ENCODE results near the gene CDH13. TPM values are rescaled to one million over a fixed set of nuclear protein-coding genes. Genes with fewer than 3 reads are reported as not detected.

The CDH13 gene
- total RNA-seq, 1 donor, result 102 TPM

DNA sequence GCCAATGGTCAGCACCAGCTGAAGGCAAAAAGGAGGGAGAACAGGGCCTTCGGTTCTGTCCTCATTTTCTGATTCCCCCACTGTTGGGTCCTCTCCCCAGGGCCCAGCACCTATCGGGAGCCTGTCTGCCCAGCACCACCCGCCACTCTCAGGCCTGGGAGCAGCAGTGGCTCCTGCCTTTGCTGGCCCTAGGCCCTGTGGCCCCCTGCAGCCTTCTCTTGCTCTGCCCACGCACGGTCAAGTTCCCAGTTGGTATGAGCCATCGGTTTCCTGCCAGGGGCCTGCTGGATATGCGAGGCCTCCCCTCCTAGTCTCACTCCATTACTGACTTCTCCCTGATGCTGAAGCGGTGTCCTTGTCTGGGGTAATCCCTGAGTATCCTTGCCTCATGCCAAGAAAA, 1218.5 kb downstream of the CDH13 start:
- Histone ChIP-seq H3K79me2 (ENCODE audit: insufficient read depth, low read length) (no peaks in the 10 kb centered on the region), H3K36me3 (ENCODE audit: insufficient read depth, low read length) (no peaks in the 10 kb centered on the region), H3K27ac (ENCODE audit: low read depth, low read length) (no peak overlapping the region), H3K4me3 (ENCODE audit: insufficient read depth, low read length) (no peak overlapping the region), H3K9me3 (ENCODE audit: low read depth, low read length) (no peaks in the 10 kb centered on the region), H2AFZ (ENCODE audit: low read length) (no peak overlapping the region), H3K4me1 (ENCODE audit: insufficient read depth, low read length) (no peaks in the 10 kb centered on the region), H3K4me2 (ENCODE audit: insufficient read depth, low read length) (no peak overlapping the region), H3K27me3 (ENCODE audit: insufficient read depth, low read length) (peaks cover 2% of the 10 kb centered on the region), H4K20me1 (ENCODE audit: insufficient read depth, low read length) (no peaks in the 10 kb centered on the region)
- DNase-seq (ENCODE audit: insufficient read length, low spot score, missing footprints), result no peak
- TF ChIP-seq, protein P1, sequence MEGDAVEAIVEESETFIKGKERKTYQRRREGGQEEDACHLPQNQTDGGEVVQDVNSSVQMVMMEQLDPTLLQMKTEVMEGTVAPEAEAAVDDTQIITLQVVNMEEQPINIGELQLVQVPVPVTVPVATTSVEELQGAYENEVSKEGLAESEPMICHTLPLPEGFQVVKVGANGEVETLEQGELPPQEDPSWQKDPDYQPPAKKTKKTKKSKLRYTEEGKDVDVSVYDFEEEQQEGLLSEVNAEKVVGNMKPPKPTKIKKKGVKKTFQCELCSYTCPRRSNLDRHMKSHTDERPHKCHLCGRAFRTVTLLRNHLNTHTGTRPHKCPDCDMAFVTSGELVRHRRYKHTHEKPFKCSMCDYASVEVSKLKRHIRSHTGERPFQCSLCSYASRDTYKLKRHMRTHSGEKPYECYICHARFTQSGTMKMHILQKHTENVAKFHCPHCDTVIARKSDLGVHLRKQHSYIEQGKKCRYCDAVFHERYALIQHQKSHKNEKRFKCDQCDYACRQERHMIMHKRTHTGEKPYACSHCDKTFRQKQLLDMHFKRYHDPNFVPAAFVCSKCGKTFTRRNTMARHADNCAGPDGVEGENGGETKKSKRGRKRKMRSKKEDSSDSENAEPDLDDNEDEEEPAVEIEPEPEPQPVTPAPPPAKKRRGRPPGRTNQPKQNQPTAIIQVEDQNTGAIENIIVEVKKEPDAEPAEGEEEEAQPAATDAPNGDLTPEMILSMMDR (IDR thresholded peaks at IDR 0.05; ENCODE audit: extremely low read depth, low read depth, low read length), result no peak

DNA sequence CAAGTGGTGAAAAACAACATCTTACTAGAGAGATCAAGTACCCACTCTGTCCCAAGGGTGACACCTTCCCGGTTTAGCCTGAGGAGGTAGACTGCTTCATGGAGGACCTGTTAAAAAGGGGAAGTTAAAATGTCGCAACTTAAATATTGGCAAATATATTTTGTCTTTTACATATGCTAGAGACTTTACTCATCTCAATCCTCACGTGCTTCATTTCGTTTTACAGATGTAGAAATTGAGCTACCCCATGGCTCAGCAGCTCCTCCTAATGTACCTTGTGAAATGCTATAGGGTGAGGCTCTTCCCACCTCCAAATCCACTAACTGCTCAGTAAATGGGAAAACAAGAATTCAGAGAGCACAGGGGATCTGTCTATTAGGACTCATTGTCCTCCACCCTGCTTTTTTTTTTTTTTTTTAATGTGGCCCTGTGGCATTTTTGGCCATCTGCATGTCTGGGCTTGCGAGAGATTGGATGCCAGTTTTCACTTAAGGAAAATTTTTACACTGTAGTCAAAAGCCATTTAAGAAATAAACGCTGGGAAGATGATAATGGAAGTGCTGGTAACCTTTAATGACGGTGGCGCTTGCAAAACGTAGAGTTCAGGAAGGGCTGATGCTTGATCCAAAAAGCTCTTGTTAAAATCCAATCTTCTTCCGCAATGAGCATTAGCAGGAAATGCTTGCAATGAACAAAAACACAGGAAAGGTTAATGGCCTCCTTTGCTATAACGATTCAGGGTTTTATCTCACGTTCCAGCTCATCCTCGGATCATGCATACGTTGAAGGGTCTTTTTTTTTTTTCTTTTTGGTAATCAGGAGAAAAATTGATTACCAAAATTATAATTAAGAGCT, 1220.8 kb downstream of the CDH13 start:
- Histone ChIP-seq H3K79me2 (ENCODE audit: insufficient read depth, low read length) (no peaks in the 10 kb centered on the region), H4K20me1 (ENCODE audit: insufficient read depth, low read length) (no peaks in the 10 kb centered on the region), H3K27me3 (ENCODE audit: insufficient read depth, low read length) (peaks cover 6% of the 10 kb centered on the region), H3K27ac (ENCODE audit: low read depth, low read length) (no peak overlapping the region), H2AFZ (ENCODE audit: low read length) (no peak overlapping the region), H3K36me3 (ENCODE audit: insufficient read depth, low read length) (no peaks in the 10 kb centered on the region), H3K9me3 (ENCODE audit: low read depth, low read length) (no peaks in the 10 kb centered on the region), H3K4me3 (ENCODE audit: insufficient read depth, low read length) (no peak overlapping the region), H3K4me1 (ENCODE audit: insufficient read depth, low read length) (no peaks in the 10 kb centered on the region), H3K4me2 (ENCODE audit: insufficient read depth, low read length) (no peak overlapping the region)
- TF ChIP-seq, protein P1 (IDR thresholded peaks at IDR 0.05; ENCODE audit: extremely low read depth, low read depth, low read length), result no peak
- no peak for DNase-seq (ENCODE audit: insufficient read length, low spot score, missing footprints)

DNA sequence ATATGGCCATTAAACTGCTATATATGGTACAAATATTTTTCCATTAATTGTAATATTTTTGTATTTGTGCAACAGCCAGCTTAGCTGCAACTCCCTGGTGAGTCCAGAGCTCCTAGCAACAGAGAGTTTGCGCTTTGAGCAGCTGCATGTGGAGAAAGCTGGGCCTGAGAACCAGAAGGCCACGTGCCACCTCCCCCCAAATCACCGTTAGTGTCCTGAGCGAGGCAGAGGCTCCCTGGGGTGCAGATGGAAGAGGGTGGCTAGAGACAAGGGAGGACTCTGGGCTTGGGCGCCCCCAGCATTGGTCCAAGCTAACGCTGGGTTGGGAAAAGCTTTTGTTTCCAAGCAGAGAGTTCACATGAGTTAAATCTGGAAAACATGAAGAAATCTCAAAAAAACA, 1222.7 kb downstream of the CDH13 start:
- DNase-seq (ENCODE audit: insufficient read length, low spot score, missing footprints), result no peak
- no peaks in the 10 kb centered on the region for H3K79me2 ChIP-seq (ENCODE audit: insufficient read depth, low read length)

More for the DNA sequence above, 1222.7 kb downstream of the CDH13 start:
- H3K27ac ChIP-seq (ENCODE audit: low read depth, low read length), result no peak overlapping the region
- H3K9me3 ChIP-seq (ENCODE audit: low read depth, low read length), result no peaks in the 10 kb centered on the region
- H2AFZ ChIP-seq (ENCODE audit: low read length), result no peak overlapping the region
- no peak overlapping the region for H3K4me3 ChIP-seq (ENCODE audit: insufficient read depth, low read length)
- H3K36me3 ChIP-seq (ENCODE audit: insufficient read depth, low read length), result no peaks in the 10 kb centered on the region
- H4K20me1 ChIP-seq (ENCODE audit: insufficient read depth, low read length), result no peaks in the 10 kb centered on the region
- peaks cover 5% of the 10 kb centered on the region for H3K27me3 ChIP-seq (ENCODE audit: insufficient read depth, low read length)
- H3K4me1 ChIP-seq (ENCODE audit: insufficient read depth, low read length), result no peaks in the 10 kb centered on the region
- H3K4me2 ChIP-seq (ENCODE audit: insufficient read depth, low read length), result no peak overlapping the region
- TF ChIP-seq, protein P1 (IDR thresholded peaks at IDR 0.05; ENCODE audit: extremely low read depth, low read depth, low read length), result no peak

Small RNA genes lying within 50 kb of the gene (small RNA-seq; reads per million reads assigned to genes)
- gene AC099506.2, result not detected
- not detected for gene MIR3182
- not detected for gene MIR8058
